Activated CD4-positive, alpha-beta T cell treated with anti-CD3 and anti-CD28 coated beads, Interleukin-2, amount 50 U/mL, for 4 hours (primary cell): Measurements from ENCODE around the gene UNK.
"Not testable (repeated sequence)": the region's sequence is repeated elsewhere in the genome, so short reads cannot be mapped to it uniquely, and the experiment has no call there.

Experiments
- DNase-seq, 2 experiments: peaks; one replicate each; pipeline ENCODE4 v3.0.0-alpha.2; 2020

The UNK gene

DNA sequence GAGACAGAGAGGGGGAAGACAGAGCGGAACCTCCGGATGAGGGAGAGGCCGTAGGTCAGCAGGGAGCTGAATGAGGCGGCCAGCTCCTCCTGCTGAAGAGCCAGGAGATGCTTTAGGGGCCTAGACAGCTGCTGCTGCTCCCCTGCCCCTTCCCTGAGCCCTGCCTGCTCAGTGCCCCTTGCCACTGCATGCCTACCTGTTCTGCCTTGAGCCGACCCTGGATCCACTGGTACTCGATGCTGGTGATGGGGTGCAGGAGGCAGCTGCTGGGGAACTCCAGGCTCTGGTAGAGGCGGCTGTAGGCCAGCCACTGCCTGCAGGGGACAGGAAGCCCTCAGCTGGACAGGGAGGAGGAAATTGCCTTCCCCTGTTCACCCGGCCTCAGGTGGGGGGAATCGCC is 52.0 kb downstream of the UNK start:
- DNase-seq: no peak

DNA sequence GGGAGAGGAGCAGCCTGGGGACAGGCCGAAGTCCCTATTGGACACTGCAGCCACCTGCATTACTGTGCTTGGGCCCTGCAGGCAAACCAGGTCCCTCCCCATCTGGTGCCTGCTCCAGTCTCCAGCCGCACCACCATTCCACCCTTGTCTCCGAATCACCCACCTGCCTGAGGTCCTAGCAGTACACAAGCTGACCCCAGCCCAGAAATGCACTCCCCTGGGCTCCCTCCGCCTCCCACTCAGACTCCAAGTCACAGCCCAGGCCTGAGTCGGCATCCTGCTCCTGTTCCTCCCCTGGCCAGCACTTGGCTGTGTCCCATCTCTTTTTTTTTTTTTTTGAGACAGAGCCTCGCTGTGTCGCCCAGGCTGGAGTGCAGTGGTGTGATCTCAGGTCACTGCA is 53.3 kb downstream of the UNK start:
- no peak for DNase-seq

GRCh38 chr17:75838410-75838809 is 53.8 kb downstream of the UNK start:
- DNase-seq: no peak

DNA sequence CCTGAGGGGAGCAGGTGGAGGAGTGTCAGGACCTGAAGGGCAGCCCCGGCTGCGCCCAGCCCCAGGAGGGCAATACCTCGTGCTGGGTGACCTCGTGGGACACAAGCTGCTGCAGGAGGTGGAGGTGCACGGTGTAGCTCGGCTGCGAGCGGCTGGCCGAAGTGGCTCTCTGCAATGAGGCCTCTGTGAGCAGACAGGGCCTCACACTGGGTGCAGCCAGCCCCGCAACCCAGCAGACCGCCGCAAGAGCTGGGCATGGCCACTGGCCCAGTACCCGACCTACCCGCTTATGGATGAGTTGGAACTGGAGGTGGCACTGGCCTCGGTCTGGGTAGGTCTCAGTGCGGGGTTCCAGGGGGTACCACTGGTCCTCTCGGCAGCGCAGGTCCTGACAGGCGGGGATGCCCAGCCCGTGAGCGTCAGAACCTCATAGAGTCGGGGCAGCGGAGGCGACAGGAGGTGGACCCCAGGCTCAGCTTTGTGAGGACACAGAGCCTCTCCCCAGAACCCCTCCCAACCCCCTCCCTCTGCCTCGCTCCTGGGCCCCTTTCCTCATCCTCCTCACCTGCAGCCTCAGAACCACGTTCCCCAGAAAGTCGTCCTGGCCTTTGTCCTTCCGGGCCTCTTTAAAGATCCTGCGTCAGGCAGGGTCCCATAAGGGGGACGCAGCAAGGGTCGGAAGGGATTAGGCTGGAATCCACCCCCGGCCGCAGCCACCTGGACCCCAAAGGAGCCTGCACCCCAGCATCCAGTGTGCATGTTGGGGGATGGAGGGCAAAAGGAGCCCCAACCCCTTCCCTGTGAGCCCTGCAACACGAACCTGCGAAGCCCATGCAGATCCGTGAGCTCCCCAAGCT is 55.6 kb downstream of the UNK start:
- DNase-seq: no peak

- DNase-seq: no peak
Measured at GRCh38 chr17:75840799-75841164, 56.2 kb downstream of the UNK start.

- no peak for DNase-seq
Measured at GRCh38 chr17:75842411-75842810, 57.8 kb downstream of the UNK start.

DNA sequence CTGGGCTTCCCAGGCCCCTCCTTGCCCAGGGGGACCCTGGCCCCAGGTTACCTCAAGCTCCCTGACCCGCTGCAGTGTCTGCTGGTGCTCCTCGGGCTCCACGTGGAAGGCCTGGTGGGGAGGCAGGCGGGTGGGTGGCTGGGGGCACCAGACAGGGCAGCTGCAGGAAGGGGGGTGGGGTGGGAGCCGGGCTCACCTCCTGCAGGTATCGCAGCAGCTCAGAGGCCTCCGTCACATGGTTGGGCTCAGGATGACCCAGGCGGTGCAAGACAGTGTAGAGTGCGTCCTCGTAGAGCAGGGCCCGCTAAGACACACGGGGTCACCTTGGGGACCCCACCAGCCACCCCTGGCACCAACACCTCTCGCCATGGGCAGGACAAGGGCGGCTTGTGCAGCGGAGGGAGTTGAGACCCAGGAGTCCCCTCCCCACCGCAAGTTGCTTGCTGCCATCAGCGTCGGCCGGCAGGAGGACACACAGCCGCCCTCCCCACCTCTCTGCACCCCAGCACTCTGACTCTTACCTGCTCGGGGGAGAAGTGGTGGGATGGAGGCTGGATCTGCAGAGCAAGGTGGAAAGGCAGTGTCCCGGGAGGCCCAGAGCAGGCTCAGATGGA is 58.5 kb downstream of the UNK start:
- peak in 1 of 2 experiments; percentile 13 for DNase-seq

DNA sequence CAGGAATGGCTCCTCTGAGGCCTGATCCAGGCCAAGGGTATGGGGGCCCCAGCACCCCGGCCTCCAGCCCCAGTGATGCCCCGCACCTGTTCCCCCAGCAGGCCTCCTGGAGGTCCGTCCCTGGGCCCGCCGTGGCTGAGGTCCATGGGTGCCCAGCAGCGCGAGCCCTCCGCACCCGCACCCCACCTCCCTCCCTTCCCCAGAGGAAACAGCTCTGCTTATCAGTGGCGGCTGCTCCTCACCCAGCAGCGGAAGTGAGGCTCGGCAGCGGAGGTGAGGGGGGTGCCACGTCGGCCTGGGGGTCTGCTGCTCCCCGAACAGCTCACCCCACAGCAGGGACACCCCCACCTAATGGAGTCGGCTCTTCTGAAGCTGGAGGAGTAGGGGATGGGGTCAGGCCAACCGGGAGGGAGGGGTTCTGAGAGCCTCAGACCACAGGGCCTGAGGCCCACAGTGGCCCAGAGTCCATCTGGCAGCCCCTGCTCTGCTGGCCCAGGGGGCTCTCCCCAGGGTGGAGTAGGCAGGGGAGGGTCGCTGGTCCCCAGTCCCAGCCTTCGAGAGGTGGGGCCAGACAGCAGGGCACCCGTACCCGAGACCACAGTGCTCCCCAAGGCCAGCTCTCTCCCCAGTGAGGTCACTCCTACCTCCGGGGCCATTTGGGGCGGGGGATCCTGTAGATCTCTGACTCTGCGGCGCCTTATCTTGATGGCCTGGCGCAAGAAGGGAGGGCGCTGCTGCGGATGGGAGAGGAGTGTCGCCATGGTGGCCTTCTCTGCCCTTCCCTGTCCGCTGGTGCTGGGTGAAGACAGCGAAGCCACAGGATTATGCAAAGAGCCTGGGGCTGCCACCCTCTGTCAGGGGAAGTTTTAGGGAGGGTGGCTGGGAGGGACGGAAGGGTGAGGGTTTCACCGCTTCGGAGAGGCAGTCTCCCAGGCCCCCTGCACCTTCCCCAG is 59.2 kb downstream of the UNK start, which contains the start of gene UNC13D:
Gene UNC13D, minus strand, starts transcription at position 828 of the 953 bp plus-strand sequence. Its CDS starts 67 bp downstream, at position 761.
- DNase-seq: peak; percentile 45 to 46

DNA sequence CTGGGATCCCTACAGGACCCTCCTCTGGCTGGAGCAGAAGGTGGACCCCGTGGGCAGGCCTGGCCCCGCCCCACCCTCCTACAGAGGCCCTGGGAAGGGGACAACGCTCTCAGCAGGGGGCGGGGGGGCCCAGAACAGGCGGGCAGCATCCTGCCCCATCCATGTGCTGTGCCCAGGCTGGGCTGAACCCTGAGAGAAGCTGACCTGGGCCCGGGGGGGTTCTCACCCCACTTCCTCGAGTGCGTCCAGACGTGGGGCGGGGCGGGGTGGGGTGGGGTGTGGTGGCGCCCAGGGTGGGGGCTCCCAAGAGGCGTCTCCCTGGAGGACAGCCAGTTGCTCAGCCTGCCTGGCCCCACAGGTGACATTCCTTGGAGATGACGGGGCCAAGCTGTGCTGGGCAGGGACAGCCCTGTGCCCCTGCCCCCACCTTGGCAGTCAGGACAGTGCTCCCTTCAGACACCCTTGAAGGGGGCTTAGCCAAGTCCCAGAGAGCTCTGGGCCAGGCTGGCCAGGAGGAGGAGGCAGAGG is 60.0 kb downstream of the UNK start:
- no peak for DNase-seq

DNA sequence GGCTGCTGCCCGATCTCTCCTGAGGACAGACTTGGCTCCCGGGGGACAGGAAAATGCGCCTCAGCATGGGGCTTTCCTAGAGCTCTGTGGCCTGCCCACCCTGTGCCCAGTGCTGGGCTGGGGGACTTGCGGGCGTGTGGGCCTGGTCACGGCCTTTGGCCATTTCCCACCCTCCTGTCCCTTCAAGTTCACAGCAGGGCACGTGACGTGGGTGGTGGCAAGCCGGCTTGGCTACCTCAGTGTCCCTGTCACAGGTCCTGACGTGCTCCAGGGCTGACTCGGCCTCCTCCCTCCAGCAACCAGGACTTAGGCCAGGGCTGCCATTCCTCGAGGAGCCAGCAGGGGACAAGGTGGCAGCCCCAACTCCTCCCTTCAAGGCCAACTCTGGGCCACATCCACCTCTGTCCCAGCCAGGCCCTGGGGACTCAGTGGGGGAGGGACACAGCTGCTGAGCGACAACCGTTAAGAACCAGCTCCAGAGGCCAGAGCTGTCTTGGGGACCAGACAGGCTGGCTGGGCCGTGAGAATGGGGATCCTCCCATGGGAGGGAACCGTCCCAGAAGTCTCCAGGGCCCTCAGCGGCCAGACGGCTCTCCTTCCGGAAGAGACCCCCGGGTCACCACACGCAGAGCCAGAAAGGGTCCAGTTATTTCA is 60.6 kb downstream of the UNK start:
- DNase-seq: peak; percentile 51 to 53

DNA sequence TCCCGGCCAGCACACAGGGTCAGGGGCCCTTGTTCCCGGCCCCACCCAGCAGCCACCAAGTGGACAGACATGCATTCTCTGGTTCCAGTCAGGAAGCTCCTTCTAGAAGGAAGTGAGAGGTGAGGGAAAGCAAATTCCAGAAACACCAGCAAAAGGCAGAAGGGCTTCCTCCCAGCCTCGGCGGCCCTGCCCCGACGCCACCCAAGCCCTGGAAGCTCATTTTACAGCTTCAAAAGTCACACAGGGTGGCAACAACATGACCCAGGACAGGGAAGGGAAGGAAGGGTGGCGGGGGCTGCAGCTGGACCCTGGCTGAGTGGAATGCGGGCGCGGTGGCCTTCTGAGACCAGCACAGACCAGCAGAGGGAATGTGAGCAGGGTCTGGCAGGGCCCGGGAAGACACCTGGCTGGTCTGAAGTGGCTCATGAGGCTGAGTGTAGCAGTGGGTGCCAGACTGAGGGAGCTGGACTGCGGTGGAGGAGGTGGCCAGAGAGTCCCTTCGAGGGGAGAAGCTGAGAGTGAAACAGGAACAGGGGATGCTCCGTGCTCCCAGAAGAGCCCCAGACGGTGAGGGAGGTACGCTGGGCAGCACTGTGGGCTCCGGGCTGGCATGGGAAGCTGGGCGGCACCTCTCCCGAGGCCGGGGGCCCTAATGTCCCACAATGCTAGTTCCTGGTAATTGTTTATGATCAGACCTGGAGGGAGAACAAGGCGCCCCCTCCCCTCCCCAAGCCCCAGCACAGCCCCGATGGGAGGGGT is 61.5 kb downstream of the UNK start:
- DNase-seq: no peak

GRCh38 chr17:75846692-75847613 is 62.3 kb downstream of the UNK start:
- DNase-seq: no peak

DNA sequence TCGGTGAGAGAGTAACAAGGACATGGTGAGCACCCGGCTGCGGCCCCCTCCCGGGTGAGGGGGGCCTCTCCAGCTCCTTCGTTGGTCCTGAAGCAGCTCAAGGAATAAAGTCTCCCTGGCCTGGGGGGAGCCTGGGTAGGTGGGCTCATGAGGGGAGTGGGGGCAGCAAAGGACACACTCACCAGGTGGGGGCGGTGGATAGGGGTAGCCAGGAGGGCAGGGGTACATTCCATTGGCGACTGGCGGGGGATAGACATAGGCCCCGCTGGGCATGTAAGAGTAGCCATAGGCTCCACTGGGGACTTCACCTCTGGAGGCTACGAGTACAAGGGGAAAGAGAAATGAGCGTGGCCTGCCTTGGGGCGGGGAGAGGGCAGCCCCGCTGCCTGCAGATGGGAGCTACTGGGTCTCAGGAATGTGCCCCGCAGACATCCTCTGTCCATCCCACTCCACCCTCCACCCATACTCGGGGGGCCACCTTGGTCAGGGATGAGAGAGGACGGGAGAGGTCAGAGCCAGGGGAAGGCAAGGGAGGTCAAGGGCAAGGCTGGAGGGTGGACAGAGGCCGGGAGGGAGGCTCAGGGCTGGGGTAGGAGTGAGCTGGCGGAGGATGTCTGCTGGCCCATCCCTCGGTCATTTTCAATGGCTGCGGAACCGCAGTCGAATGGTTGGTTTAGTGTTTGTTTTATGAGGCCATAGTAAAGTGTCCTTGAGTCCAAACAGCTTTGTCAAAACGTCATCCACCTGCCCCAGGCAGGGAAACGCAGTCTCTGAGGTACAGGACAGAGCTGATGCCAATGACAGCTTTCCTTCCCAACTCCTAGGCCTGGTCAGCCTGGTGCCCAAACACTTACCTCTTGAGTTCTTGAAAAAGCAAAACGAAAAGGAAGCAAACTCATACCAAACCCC is 63.3 kb downstream of the UNK start:
- no peak for DNase-seq

- peak; percentile 84 to 87 for DNase-seq
Measured at GRCh38 chr17:75848523-75849278, 64.1 kb downstream of the UNK start.

DNA sequence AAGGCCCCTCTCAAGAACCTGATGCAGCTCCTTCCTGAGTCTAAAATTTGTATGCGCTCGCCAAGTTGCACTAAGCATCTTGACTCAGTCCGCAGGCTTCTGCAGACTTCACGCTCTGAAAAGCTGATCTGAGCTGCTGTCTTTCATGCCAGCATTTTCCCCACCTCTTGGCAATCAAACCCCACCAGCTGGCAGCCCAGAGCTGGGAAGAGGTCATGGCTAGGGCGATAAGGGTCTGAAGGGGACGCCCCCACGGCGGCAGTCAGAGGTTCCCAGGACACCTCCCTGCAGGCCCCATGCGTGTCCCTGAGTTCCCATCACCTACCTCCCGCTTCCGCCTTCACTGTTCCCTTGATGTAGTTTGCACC is 64.7 kb downstream of the UNK start:
- no peak for DNase-seq

GRCh38 chr17:75849724-75850123 is 65.1 kb downstream of the UNK start:
- DNase-seq: no peak

DNA sequence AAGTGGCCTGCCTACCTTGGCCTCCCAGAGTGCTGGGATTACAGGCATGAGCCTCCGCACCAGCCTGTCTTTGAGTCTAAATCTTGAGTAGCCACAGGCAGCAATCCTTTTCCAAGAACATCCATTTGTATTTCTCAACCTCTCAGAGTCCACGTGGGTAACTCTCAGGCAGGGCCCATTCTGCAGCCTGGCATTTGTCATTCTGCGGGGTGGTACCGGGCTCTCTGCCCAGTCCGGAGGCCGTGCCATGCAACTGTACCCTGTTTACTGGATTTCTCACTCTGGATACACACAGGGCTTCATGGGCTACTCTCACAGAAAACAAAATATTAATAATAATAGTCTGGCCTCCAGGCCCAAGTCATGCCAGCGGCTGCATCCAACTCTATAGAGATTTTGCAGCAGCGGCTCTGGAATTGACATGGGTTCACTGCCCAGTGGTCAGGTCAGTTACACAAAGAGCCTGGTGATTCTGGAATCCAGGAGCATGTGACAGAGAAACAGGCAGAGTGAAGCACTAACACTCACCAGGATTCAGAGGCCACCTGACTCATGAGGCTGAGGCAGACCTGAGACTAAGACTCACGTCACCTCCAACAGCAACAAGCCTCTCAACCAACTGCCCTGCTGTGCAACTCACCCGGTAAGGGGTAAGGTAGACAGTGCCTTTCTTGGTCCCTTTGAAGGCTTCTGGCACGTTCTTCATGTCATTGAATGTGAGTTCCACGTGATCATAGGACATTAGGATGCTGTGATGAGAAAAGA is 66.5 kb downstream of the UNK start:
- DNase-seq: no peak

DNA sequence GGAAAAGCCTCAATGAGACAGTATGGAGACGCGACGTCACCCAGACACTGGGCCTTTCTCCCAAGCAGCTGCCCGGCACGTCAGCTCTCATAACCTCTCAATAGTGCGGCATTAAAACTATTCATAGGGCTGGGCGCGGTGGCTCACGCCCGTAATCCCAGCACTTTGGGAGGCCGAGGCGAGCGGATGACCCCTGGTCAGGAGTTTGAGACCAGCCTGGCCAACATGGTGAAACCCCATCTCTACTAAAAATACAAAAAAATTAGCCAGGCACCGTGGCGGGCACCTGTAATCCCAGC is 67.0 kb downstream of the UNK start:
- DNase-seq: not testable (repeated sequence)
